HL-60/S4 treated with retinoic acid at 250 ng/mL for 4 days and 3 days (cell line): Measurements from ENCODE around the gene ZNF197.
"Not testable (repeated sequence)": the region's sequence is repeated elsewhere in the genome, so short reads cannot be mapped to it uniquely, and the experiment has no call there.

Experiments
- in situ Hi-C: fragments of 300-500 bp; cut with MboI; formaldehyde crosslinking; loops from 2 replicates; pipeline ENCODE4 v1.7.0; 2022; ENCODE audit warnings: low sequenced_read_pairs

ZNF197 gene

GRCh38 chr3:44661189-44661588 lies 36.4 kb downstream of the ZNF197 start:
- in situ Hi-C loops, result no loop called here

- in situ Hi-C loops, result no loop called here
These were observed 40.3 kb downstream of the ZNF197 start for GRCh38 chr3:44665173-44665572.

DNA sequence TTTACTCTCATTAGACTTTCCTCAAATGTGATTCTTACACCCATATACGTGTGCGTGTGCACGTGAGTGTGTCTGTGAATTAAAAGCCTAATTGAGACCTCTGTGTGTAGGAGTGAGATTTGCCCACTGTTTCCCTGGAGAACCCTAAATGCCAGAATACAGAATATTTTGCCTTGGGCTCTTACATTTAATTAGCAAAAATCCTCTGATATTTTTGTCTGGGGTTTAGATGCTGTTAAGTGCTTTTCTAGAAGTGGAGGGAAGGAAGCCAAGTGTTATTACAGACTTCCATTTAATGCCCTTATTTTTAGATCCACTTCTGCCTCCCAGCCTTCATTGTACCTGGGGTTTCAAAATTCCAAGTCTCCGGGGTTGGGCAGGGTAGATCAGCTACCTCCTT lies 41.5 kb downstream of the ZNF197 start:
- in situ Hi-C loops, result no loop called here

DNA sequence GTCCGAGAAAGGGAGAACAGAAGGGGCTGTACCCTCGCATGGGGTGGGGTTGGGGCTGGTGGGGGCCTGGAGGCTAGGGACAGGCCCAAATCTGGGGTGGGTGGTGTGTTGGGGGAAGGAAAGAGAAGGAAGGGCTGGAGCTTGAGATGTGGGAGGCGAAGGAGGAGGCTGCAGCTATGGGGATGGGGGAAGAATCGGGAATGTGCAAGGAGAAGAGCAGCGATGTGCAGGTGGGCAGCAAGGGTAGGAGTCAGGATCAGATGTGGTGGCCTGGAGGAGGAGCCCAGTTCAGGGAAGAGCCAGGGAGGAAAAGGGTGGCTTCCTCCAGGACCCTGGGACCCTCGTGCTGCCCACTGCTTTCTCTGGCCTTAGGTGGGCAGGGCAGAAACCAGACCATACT lies 44.9 kb downstream of the ZNF197 start:
- in situ Hi-C loops, result no loop called here

DNA sequence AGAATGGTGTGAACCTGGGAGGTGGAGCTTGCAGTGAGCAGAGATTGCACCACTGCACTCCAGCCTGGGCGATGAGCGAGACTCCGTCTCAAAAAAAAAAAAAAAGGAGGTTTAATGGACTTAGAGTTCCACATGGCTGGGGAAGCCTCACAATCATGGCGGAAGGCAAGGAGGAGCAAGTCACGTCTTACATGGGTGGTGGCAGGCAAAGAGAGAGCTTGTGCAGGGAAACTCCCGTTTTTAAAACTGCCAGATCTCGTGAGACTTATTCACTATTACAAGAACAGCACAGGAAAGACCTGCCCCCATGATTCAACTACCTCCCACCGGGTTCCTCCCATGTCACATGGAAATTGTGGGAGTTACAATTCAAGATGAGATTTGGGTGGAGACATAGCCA lies 48.6 kb downstream of the ZNF197 start:
- in situ Hi-C loops, result not testable (repeated sequence)

DNA sequence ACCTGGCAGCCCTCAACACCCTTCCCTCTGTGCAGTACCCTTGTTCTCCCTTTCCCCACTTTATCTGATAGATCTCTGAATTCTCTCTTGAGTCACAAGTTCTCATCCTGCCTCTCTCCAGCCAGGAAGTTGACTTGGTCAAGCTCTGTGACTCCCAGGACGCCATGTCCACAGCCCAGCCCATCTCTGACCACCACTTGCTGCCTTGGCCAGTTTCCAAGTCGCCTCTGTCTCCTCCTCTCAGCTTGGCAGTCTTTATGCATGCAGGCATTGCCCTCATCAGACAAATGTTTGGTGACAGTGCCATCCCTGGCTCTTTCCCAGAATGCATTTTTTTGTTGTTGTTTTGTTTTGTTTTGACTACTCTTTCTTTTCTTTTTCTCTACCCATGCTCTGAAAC lies 49.4 kb downstream of the ZNF197 start:
- in situ Hi-C loops, result no loop called here

DNA sequence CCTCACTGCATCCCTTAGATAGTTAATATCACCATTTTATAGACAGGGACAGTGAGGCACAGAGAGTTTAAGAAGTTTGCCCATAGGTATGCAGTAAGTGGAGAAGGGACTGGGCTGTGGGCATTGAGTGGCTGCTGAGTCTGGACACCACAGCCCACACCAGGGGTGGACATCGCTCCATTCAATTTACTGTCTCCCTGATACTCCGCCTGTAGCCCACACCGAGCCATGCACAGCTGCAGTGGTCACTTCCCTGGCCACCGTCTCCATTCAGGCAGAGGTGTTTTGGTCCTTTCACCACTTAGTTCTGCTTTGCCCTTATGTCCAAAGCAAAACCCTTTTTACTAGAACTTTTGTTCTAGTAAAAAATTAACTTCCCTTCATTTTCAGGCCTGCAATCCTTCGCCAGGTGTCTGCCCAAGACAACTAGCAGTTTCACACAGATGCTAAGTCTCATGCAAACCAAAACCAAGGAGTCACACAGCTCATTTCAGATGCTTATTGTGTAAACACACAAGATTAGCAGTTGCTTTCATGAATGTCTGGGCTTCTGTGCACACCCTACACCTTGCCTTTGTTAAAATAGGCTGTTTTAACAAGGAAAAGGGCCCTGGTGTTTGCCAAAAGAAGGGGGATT lies 53.8 kb downstream of the ZNF197 start:
- in situ Hi-C loops, result no loop called here

- in situ Hi-C loops, result no loop called here
These were observed 56.2 kb downstream of the ZNF197 start for GRCh38 chr3:44680921-44681455.

- in situ Hi-C loops, result no loop called here
These were observed 57.5 kb downstream of the ZNF197 start for GRCh38 chr3:44682182-44682896.

DNA sequence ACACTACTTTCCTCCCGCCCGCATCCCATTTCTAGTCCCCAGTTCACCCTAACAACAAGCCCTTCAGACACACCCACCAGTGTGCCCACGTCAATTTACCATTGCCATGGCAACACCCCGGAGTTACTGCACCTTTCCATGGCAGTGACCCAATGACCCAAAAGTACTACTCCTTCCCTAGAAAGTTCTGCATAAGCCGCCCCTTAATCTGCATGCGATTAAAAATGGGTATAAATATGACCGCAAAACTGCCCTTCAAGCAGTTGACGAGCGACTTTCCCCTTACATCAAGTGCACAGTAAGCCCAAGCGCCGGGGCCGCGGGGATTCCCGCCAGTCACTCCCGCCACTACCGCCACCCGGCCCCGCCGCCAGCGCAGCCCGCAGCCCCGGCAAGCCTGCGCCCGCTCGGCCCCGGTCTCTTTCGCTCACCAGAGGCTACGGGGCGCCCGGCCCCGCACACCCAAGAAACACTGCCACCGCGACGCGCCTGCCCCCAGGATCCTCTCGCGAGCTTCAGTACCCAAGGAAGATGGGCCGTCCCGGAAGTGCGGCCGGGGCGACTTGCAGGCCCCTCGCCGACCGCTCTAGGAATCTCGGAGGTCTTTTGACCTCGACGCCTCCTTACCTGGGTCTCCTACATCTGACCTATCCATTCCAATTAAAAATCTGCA lies 60.4 kb downstream of the ZNF197 start:
- in situ Hi-C loops, result no loop called here

DNA sequence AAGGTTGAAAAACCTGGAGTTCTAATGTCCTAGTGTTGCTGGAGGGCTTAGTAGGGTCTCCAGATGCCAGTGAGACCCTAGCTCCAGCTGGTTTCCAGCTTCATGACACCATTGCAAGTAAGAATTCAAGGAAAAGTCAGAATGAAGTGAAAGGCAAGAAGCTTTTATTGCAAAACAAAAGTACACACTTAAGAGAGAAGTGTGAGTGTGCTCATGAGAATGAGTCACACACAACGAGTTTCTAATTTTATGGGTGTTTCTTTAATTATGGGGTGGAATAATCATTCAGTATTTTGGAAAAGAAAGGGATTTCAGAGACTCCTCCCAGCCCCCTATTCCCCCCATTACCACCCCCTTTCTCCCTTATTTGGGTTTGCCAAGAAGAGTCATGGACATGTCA lies 63.1 kb downstream of the ZNF197 start:
- in situ Hi-C loops, result no loop called here
